ENCODE data around the gene MCC.
A peak's percentile ranks its signal among the peaks of the same experiment; 100 is the strongest.

Gene MCC

GRCh38 chr5:113357696-113358476, 130.4 kb downstream of the MCC start:
- peaks cover 25% of the 10 kb centered on the region for H3K27me3 Mint-ChIP-seq (ENCODE audit: low read depth)
- H3K4me3 Mint-ChIP-seq, result no peak overlapping the region
- no peaks in the 10 kb centered on the region for H3K9me3 Mint-ChIP-seq
- no peaks in the 10 kb centered on the region for H3K4me1 Mint-ChIP-seq (ENCODE audit: low read depth)
- H3K27ac Mint-ChIP-seq, result no peak overlapping the region
- H3K36me3 Mint-ChIP-seq (ENCODE audit: low read depth), result no peaks in the 10 kb centered on the region
- no peak for DNase-seq (ENCODE audit: low spot score)

- H3K4me1 Mint-ChIP-seq (ENCODE audit: low read depth), result no peaks in the 10 kb centered on the region
- H3K36me3 Mint-ChIP-seq (ENCODE audit: low read depth), result no peaks in the 10 kb centered on the region
- no peak overlapping the region for H3K27ac Mint-ChIP-seq
- DNase-seq (ENCODE audit: low spot score), result no peak
- H3K9me3 Mint-ChIP-seq, result no peaks in the 10 kb centered on the region
- H3K4me3 Mint-ChIP-seq, result no peak overlapping the region
- peaks cover 34% of the 10 kb centered on the region for H3K27me3 Mint-ChIP-seq (ENCODE audit: low read depth)
Measured at GRCh38 chr5:113356487-113356886, 131.8 kb downstream of the MCC start.

- no peak for DNase-seq (ENCODE audit: low spot score)
- H3K9me3 Mint-ChIP-seq, result no peaks in the 10 kb centered on the region
- no peaks in the 10 kb centered on the region for H3K36me3 Mint-ChIP-seq (ENCODE audit: low read depth)
- peaks cover 35% of the 10 kb centered on the region for H3K27me3 Mint-ChIP-seq (ENCODE audit: low read depth)
- no peak overlapping the region for H3K4me3 Mint-ChIP-seq
- no peaks in the 10 kb centered on the region for H3K4me1 Mint-ChIP-seq (ENCODE audit: low read depth)
- no peak overlapping the region for H3K27ac Mint-ChIP-seq
Measured at GRCh38 chr5:113354055-113354454, 134.2 kb downstream of the MCC start.

GRCh38 chr5:113347572-113347971, 140.7 kb downstream of the MCC start:
- Mint-ChIP-seq H3K4me1 (ENCODE audit: low read depth) (no peaks in the 10 kb centered on the region), H3K4me3 (no peak overlapping the region), H3K36me3 (ENCODE audit: low read depth) (no peaks in the 10 kb centered on the region), H3K9me3 (no peaks in the 10 kb centered on the region), H3K27me3 (ENCODE audit: low read depth) (peaks cover 64% of the 10 kb centered on the region), H3K27ac (no peak overlapping the region)
- no peak for DNase-seq (ENCODE audit: low spot score)

GRCh38 chr5:113344973-113345940, 143.0 kb downstream of the MCC start:
- Mint-ChIP-seq H3K9me3 (no peaks in the 10 kb centered on the region), H3K4me1 (ENCODE audit: low read depth) (peaks cover 6% of the 10 kb centered on the region), H3K27me3 (ENCODE audit: low read depth) (peaks cover 46% of the 10 kb centered on the region), H3K4me3 (no peak overlapping the region), H3K36me3 (ENCODE audit: low read depth) (no peaks in the 10 kb centered on the region), H3K27ac (no peak overlapping the region)
- no peak for DNase-seq (ENCODE audit: low spot score)

- Mint-ChIP-seq H3K4me1 (ENCODE audit: low read depth) (peaks cover 6% of the 10 kb centered on the region), H3K27me3 (ENCODE audit: low read depth) (peaks cover 34% of the 10 kb centered on the region), H3K9me3 (no peaks in the 10 kb centered on the region), H3K27ac (no peak overlapping the region), H3K4me3 (no peak overlapping the region), H3K36me3 (ENCODE audit: low read depth) (no peaks in the 10 kb centered on the region)
- DNase-seq (ENCODE audit: low spot score), result no peak
Measured at GRCh38 chr5:113343343-113343742, 144.9 kb downstream of the MCC start.

- DNase-seq (ENCODE audit: low spot score), result no peak
- Mint-ChIP-seq H3K27me3 (ENCODE audit: low read depth) (peaks cover 20% of the 10 kb centered on the region), H3K4me3 (no peak overlapping the region), H3K27ac (no peak overlapping the region), H3K36me3 (ENCODE audit: low read depth) (no peaks in the 10 kb centered on the region), H3K4me1 (ENCODE audit: low read depth) (peaks cover 12% of the 10 kb centered on the region), H3K9me3 (no peaks in the 10 kb centered on the region)
Measured at GRCh38 chr5:113340537-113340936, 147.7 kb downstream of the MCC start.

- Mint-ChIP-seq H3K9me3 (no peaks in the 10 kb centered on the region), H3K4me3 (no peak overlapping the region), H3K4me1 (ENCODE audit: low read depth) (peaks cover 20% of the 10 kb centered on the region), H3K27ac (no peak overlapping the region), H3K36me3 (ENCODE audit: low read depth) (no peaks in the 10 kb centered on the region), H3K27me3 (ENCODE audit: low read depth) (peaks cover 17% of the 10 kb centered on the region)
- DNase-seq (ENCODE audit: low spot score), result no peak
Measured at GRCh38 chr5:113338628-113339027, 149.6 kb downstream of the MCC start.

GRCh38 chr5:113337515-113338415, 150.5 kb downstream of the MCC start:
- Mint-ChIP-seq H3K36me3 (ENCODE audit: low read depth) (no peaks in the 10 kb centered on the region), H3K4me3 (no peak overlapping the region), H3K27ac (no peak overlapping the region), H3K9me3 (no peaks in the 10 kb centered on the region), H3K4me1 (ENCODE audit: low read depth) (peaks cover 20% of the 10 kb centered on the region), H3K27me3 (ENCODE audit: low read depth) (peaks cover 17% of the 10 kb centered on the region)
- no peak for DNase-seq (ENCODE audit: low spot score)

GRCh38 chr5:113336975-113337374, 151.3 kb downstream of the MCC start:
- no peak overlapping the region for H3K4me3 Mint-ChIP-seq

GRCh38 chr5:113333411-113333810, 154.8 kb downstream of the MCC start:
- Mint-ChIP-seq H3K27ac (no peak overlapping the region), H3K9me3 (no peaks in the 10 kb centered on the region), H3K4me1 (ENCODE audit: low read depth) (peaks cover 25% of the 10 kb centered on the region), H3K27me3 (ENCODE audit: low read depth) (peaks cover 12% of the 10 kb centered on the region), H3K36me3 (ENCODE audit: low read depth) (no peaks in the 10 kb centered on the region), H3K4me3 (no peak overlapping the region)
- DNase-seq (ENCODE audit: low spot score), result no peak

More at GRCh38 chr5:113336975-113337374, 151.3 kb downstream of the MCC start:
- no peaks in the 10 kb centered on the region for H3K36me3 Mint-ChIP-seq (ENCODE audit: low read depth)
- DNase-seq (ENCODE audit: low spot score), result no peak
- peaks cover 17% of the 10 kb centered on the region for H3K27me3 Mint-ChIP-seq (ENCODE audit: low read depth)
- H3K9me3 Mint-ChIP-seq, result no peaks in the 10 kb centered on the region
- H3K27ac Mint-ChIP-seq, result no peak overlapping the region
- H3K4me1 Mint-ChIP-seq (ENCODE audit: low read depth), result peaks cover 20% of the 10 kb centered on the region

- Mint-ChIP-seq H3K36me3 (ENCODE audit: low read depth) (no peaks in the 10 kb centered on the region), H3K4me1 (ENCODE audit: low read depth) (peaks cover 21% of the 10 kb centered on the region), H3K9me3 (no peaks in the 10 kb centered on the region), H3K4me3 (no peak overlapping the region), H3K27ac (no peak overlapping the region), H3K27me3 (ENCODE audit: low read depth) (peaks cover 16% of the 10 kb centered on the region)
- no peak for DNase-seq (ENCODE audit: low spot score)
Measured at GRCh38 chr5:113331209-113331551, 157.1 kb downstream of the MCC start.

GRCh38 chr5:113330533-113331208, 157.6 kb downstream of the MCC start:
- H3K27ac Mint-ChIP-seq, result no peak overlapping the region
- no peak for DNase-seq (ENCODE audit: low spot score)
- peaks cover 18% of the 10 kb centered on the region for H3K27me3 Mint-ChIP-seq (ENCODE audit: low read depth)
- H3K36me3 Mint-ChIP-seq (ENCODE audit: low read depth), result no peaks in the 10 kb centered on the region
- H3K9me3 Mint-ChIP-seq, result no peaks in the 10 kb centered on the region
- peaks cover 21% of the 10 kb centered on the region for H3K4me1 Mint-ChIP-seq (ENCODE audit: low read depth)
- peak overlapping the region; percentile 5 for H3K4me3 Mint-ChIP-seq
